DOHH2 (cell line): Measurements from ENCODE around the gene RORC.

Experiments used
- CTCF ChIP-seq: fragments of 200-600 bp; sonication (generic); IDR thresholded peaks from one replicate; pipeline ENCODE4 v1.5.1; 2014; ENCODE audit warnings: antibody characterized with exemption, mild to moderate bottlenecking, low read depth, low read length; ENCODE audit not compliant: poor library complexity, severe bottlenecking
- EZH2phosphoT487 ChIP-seq: fragments of 200-600 bp; sonication (generic); IDR thresholded peaks from 2 replicates; pipeline ENCODE4 v1.6.1; 2017; ENCODE audit warnings: borderline replicate concordance, mild to moderate bottlenecking, antibody characterized with exemption, low read length, moderate library complexity, mixed read lengths

DNA sequence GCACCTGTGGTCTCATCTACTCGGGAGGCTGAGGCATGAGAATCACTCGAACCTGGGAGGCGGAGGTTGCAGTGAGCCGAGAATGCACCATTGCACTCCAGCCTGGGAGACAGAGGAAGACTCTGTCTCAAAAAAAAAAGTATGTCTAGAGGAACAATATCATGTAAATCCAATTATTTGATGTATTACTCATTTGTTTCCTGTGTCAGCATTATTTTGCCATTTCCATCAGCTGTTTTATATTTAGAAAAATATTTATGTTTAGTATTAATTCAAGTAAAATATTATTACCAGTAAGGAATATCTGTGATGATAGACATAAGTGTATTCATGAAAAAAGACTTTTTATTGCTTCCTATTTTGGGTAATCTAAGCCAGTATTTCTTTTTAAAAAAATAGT, 54.3 kb downstream of the RORC start:
- TF ChIP-seq CTCF (no peak), EZH2phosphoT487 (no peak)
